ENCODE measurements around the gene LRBA. TPM values are rescaled to one million over a fixed set of nuclear protein-coding genes. Genes with fewer than 3 reads are reported as not detected.

LRBA gene
- total RNA-seq, 1 donor from 2014 or later: 28.2 TPM

DNA sequence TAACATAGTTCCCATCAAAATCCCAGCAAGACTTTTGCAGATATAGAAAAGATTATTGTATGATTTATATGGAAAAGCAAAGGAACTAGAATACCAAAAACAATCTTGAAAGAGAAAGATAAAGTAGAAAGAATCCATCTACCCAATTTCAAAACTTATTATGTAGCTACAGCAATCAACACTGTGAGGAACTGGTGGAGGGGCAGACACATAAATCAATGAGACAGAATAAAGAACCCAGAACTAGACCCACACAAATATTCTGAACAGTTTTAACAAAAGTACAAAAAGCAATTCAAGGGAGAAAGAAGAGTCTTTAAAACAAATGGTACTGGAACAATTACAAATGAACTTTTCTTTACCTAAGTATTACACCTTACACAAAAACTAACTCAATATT is 67.0 kb downstream of the LRBA start:
- no peak for TF ChIP-seq CTCF (conservative IDR thresholded peaks at IDR 0.05)
- Mint-ChIP-seq H3K36me3 (ENCODE audit: low read depth) (peaks cover 12% of the 10 kb centered on the region), H3K4me1 (peaks cover 22% of the 10 kb centered on the region), H3K27me3 (ENCODE audit: low read depth) (no peaks in the 10 kb centered on the region), H3K9me3 (peaks cover 7% of the 10 kb centered on the region), H3K4me3 (no peak overlapping the region), H3K27ac (ENCODE audit: unreplicated experiment) (no peak overlapping the region)
- no peak for DNase-seq (ENCODE audit: low read depth, low spot score)

- Mint-ChIP-seq H3K27me3 (ENCODE audit: low read depth) (no peaks in the 10 kb centered on the region), H3K36me3 (ENCODE audit: low read depth) (peaks cover 3% of the 10 kb centered on the region), H3K27ac (ENCODE audit: unreplicated experiment) (peak overlapping the region; percentile 96), H3K4me3 (no peak overlapping the region), H3K4me1 (peaks cover 16% of the 10 kb centered on the region), H3K9me3 (no peaks in the 10 kb centered on the region)
- no peak for DNase-seq (ENCODE audit: low read depth, low spot score)
- TF ChIP-seq CTCF (conservative IDR thresholded peaks at IDR 0.05): no peak
Observed at GRCh38 chr4:150944660-150945059, 70.4 kb downstream of the LRBA start.

GRCh38 chr4:150943818-150944217 is 71.3 kb downstream of the LRBA start:
- Mint-ChIP-seq H3K36me3 (ENCODE audit: low read depth) (peaks cover 3% of the 10 kb centered on the region), H3K27me3 (ENCODE audit: low read depth) (no peaks in the 10 kb centered on the region), H3K4me3 (no peak overlapping the region), H3K9me3 (no peaks in the 10 kb centered on the region), H3K27ac (ENCODE audit: unreplicated experiment) (peak overlapping the region; percentile 24), H3K4me1 (peaks cover 16% of the 10 kb centered on the region)
- TF ChIP-seq CTCF (conservative IDR thresholded peaks at IDR 0.05): no peak
- no peak for DNase-seq (ENCODE audit: low read depth, low spot score)

- no peak overlapping the region for H3K27ac Mint-ChIP-seq (ENCODE audit: unreplicated experiment)
- no peaks in the 10 kb centered on the region for H3K27me3 Mint-ChIP-seq (ENCODE audit: low read depth)
- no peak for TF ChIP-seq CTCF (conservative IDR thresholded peaks at IDR 0.05)
- H3K4me1 Mint-ChIP-seq: peaks cover 20% of the 10 kb centered on the region
- peaks cover 2% of the 10 kb centered on the region for H3K36me3 Mint-ChIP-seq (ENCODE audit: low read depth)
- no peak for DNase-seq (ENCODE audit: low read depth, low spot score)
- H3K4me3 Mint-ChIP-seq: no peak overlapping the region
- H3K9me3 Mint-ChIP-seq: no peaks in the 10 kb centered on the region
Observed at GRCh38 chr4:150943126-150943525, 72.0 kb downstream of the LRBA start.

- Mint-ChIP-seq H3K4me1 (peaks cover 17% of the 10 kb centered on the region), H3K9me3 (no peaks in the 10 kb centered on the region), H3K27me3 (ENCODE audit: low read depth) (no peaks in the 10 kb centered on the region), H3K27ac (ENCODE audit: unreplicated experiment) (no peak overlapping the region), H3K4me3 (no peak overlapping the region), H3K36me3 (ENCODE audit: low read depth) (no peaks in the 10 kb centered on the region)
- DNase-seq (ENCODE audit: low read depth, low spot score): no peak
- TF ChIP-seq CTCF (conservative IDR thresholded peaks at IDR 0.05): no peak
Observed at GRCh38 chr4:150942539-150942938, 72.5 kb downstream of the LRBA start.

DNA sequence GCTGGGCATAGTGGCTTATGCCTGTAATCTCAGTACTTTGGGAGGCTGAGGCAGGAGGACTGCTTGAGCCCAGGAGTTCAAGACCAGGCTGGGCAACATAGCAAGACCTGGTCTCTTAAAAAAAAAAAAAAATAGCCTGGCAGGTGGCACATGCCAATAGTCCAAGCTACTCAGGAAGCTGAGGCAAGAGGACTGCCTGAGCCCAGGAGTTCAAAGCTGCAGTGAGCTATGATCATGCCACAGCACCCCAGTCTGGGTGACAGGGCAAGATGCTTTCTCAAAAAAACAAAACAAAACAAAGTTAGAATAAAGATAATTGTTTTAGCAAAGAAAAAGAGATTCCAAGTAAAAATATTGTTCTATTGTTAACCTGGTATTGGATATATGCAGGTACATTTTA is 75.0 kb downstream of the LRBA start:
- no peak for DNase-seq (ENCODE audit: low read depth, low spot score)
- H3K27ac Mint-ChIP-seq (ENCODE audit: unreplicated experiment): no peak overlapping the region
- no peaks in the 10 kb centered on the region for H3K36me3 Mint-ChIP-seq (ENCODE audit: low read depth)
- no peaks in the 10 kb centered on the region for H3K9me3 Mint-ChIP-seq
- no peak for TF ChIP-seq CTCF (conservative IDR thresholded peaks at IDR 0.05)
- H3K4me3 Mint-ChIP-seq: no peak overlapping the region
- peaks cover 11% of the 10 kb centered on the region for H3K4me1 Mint-ChIP-seq
- no peaks in the 10 kb centered on the region for H3K27me3 Mint-ChIP-seq (ENCODE audit: low read depth)
